Thyroid gland (tissue), 4 donors: ENCODE results near the gene RUSF1. TPM values are rescaled to one million over a fixed set of nuclear protein-coding genes. Genes with fewer than 3 reads are reported as not detected.

ENCODE experiments used
- DNase-seq, 2 donors: peaks; one replicate each; pipeline ENCODE4 v3.0.0-alpha.2; 2019
- H3K27ac ChIP-seq, 3 donors: fragments of 200-600 bp; sonication (generic); 1 replicate in 2 of 3; 2 replicates in 1 of 3; pipeline ENCODE4 v1.5.1; 2016 to 2019; ENCODE audit warnings: mild to moderate bottlenecking in 1 of 3, moderate library complexity in 1 of 3
- H3K27me3 ChIP-seq: fragments of 200-600 bp; sonication (generic); one replicate; pipeline ENCODE4 v1.5.1; 2019
- H3K36me3 ChIP-seq, 2 donors: fragments of 200-600 bp; sonication (generic); one replicate each; pipeline ENCODE4 v1.5.1; 2016 to 2019
- H3K4me1 ChIP-seq, 2 donors: fragments of 200-600 bp; sonication (generic); one replicate each; pipeline ENCODE4 v1.5.1; 2017 to 2019
- H3K4me3 ChIP-seq, 3 donors: fragments of 200-600 bp; sonication (generic); replicated peaks in 1 of 3; 1 replicate in 2 of 3; 2 replicates in 1 of 3; pipeline ENCODE4 v1.5.1; 2016; ENCODE audit warnings: mild to moderate bottlenecking in 1 of 3
- H3K9me3 ChIP-seq: fragments of 200-600 bp; sonication (generic); one replicate; pipeline ENCODE4 v1.5.1; 2017
- POLR2A ChIP-seq, 2 donors: fragments of 450-650 bp; IDR thresholded peaks; one replicate each; pipeline ENCODE4 v1.6.1; 2017; ENCODE audit warnings: antibody characterized with exemption in 2 of 2, mild to moderate bottlenecking in 2 of 2, moderate library complexity in 1 of 2
- WGBS, 2 donors: methylation state at CpG; one replicate each; pipeline ENCODE4 v1.1.5; 2017; 5-methylcytosine and 5-hydroxymethylcytosine counted together
- intact Hi-C: fragments of 100-400 bp; cut with DNase I; formaldehyde crosslinking; loops from one replicate; pipeline ENCODE4 v1.15.1; 2023
- total RNA-seq, 4 donors: library from RNA; depleted of rRNA; stranded (reverse); fragments of >200 nt; gene quantifications; one replicate each; pipeline ENCODE4 v1.2.3, GENCODE V29; 2016
- TF ChIP-seq, protein P1 (sequence below), 6 experiments: fragments of 200-600 bp in 3 of 6; fragments of 450-650 bp in 3 of 6; sonication (generic) in 3 of 6; IDR thresholded peaks; one replicate each; pipeline ENCODE4 v1.5.1; 2016 to 2019; ENCODE audit warnings: antibody characterized with exemption in 6 of 6, mild to moderate bottlenecking in 2 of 6, inconsistent platforms in 1 of 6, moderate library complexity in 1 of 6

RUSF1 gene
- total RNA-seq, 4 donors from 2014 or later: 77.8 to 136 (median 129) TPM

DNA sequence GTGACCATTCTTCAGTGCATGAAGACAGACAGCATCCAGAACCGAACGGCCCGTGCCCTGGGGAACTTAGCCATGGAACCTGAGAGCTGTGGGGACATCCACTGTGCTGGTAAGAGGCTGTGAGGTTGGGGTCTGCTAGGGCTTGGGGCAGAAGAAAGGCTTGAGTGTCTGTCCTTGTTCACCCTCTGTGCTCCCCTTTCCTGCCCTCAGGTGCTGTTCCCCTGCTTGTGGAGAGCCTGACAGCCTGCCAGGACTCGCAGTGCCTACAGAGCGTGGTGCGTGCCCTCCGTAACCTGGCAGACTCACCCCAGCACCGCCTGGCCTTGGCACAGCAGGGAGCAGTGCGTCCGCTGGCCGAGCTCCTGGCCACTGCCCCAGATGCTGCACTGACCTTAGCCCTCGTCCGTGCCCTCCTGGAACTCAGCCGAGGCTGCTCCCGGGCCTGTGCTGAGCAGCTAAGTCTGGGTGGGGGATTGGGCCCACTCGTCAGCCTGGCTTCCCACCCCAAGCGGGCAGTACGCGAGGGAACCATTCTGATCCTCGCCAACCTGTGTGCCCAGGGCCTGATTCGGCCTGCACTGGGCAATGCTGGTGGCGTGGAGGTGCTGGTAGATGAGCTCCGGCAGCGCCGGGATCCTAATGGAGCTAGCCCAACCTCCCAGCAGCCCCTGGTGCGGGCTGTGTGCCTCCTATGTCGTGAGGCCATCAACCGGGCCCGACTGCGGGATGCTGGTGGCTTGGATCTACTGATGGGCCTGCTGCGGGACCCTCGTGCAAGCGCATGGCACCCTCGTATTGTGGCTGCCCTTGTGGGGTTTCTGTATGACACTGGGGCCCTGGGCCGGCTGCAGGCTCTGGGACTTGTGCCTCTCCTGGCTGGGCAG lies 46.0 kb downstream of the RUSF1 start:
- intact Hi-C loops: loop anchor here (10.0 kb wide), 1 partner anchor 277 kb away; the partner anchor contains the start of gene FUS

DNA sequence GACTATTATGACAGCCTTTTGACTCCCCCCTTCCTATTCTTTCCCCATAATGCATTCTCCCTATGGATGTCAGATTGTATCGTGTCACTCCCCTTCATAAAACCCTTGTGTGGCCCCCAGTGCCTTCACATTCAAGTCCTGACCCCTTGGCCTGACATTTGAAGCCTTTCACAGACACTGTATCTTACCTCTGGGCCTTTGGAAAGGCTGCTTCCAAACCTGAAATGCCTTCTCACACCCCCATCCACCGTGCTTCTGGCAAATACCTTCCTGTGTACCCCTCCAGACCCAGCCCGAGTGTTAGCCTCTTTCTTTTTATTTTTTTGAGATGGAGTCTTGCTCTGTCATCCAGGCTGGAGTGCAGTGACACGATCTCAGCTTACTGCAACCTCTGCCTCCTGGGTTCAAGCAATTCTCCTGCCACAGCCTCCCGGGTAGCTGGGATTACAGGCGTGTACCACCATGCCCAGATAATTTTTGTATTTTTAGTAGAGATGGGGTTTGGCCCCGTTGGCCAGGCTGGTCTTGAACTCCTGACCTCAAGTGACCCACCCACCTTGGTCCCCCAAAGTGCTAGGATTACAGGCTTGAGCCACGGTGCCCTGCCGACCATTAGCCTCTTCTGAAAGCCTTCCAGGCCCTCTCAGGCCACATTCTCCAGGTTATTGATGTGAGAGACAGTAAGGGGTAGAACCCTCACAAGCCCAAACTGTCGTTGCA lies 46.8 kb downstream of the RUSF1 start:
- intact Hi-C loops: loop anchor here (10.0 kb wide), 1 partner anchor 277 kb away; the partner anchor contains the start of gene FUS
- Histone ChIP-seq H3K27me3 (no peaks in the 10 kb centered on the region), H3K4me3 (no peak overlapping the region), H3K9me3 (no peaks in the 10 kb centered on the region), H3K4me1 (peaks cover 23 to 26% of the 10 kb centered on the region in 2 donors), H3K27ac (no peak overlapping the region), H3K36me3 (peaks cover 22% of the 10 kb centered on the region in 2 donors)
- WGBS, 2 donors: 90 to 92% methylated on average over 9 to 10 of the region's 10 CpGs
- no peak for DNase-seq
- TF ChIP-seq POLR2A (IDR thresholded peaks at IDR 0.05): no peak
- TF ChIP-seq, protein P1, sequence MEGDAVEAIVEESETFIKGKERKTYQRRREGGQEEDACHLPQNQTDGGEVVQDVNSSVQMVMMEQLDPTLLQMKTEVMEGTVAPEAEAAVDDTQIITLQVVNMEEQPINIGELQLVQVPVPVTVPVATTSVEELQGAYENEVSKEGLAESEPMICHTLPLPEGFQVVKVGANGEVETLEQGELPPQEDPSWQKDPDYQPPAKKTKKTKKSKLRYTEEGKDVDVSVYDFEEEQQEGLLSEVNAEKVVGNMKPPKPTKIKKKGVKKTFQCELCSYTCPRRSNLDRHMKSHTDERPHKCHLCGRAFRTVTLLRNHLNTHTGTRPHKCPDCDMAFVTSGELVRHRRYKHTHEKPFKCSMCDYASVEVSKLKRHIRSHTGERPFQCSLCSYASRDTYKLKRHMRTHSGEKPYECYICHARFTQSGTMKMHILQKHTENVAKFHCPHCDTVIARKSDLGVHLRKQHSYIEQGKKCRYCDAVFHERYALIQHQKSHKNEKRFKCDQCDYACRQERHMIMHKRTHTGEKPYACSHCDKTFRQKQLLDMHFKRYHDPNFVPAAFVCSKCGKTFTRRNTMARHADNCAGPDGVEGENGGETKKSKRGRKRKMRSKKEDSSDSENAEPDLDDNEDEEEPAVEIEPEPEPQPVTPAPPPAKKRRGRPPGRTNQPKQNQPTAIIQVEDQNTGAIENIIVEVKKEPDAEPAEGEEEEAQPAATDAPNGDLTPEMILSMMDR (IDR thresholded peaks at IDR 0.05): no peak

More for the DNA sequence above, 46.0 kb downstream of the RUSF1 start:
- no peak overlapping the region for H3K4me3 ChIP-seq
- no peaks in the 10 kb centered on the region for H3K9me3 ChIP-seq
- H3K36me3 ChIP-seq: peaks cover 22 to 23% of the 10 kb centered on the region in 2 donors
- no peaks in the 10 kb centered on the region for H3K27me3 ChIP-seq
- no peak overlapping the region for H3K27ac ChIP-seq
- TF ChIP-seq, protein P1 (IDR thresholded peaks at IDR 0.05): no peak
- no peak for TF ChIP-seq POLR2A (IDR thresholded peaks at IDR 0.05)
- WGBS, 2 donors: 91 to 96% methylated on average over 21 to 25 of the region's 35 CpGs
- peaks cover 15 to 18% of the 10 kb centered on the region in 2 donors for H3K4me1 ChIP-seq
- no peak for DNase-seq

DNA sequence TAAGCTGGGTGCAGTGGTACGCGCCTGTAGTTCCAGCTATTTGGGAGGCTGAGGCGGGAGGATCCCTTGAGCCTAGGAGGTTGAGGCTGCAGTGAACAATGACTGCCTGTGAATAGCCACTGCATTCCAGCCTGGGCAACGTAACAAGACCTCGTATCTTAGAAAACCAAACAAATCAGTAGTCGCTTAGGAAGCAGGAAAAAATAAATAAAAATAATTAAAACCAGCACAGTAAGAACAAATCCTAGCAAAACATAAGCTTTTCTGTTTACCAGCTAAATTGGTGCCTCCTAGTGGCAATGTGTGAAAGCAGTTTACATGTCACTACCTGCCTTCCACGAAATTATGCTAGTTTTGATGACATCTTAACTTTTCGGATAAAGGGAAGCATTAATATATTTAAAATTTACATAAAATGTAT lies 47.6 kb downstream of the RUSF1 start:
- H3K9me3 ChIP-seq: no peaks in the 10 kb centered on the region
- peaks cover 25 to 30% of the 10 kb centered on the region in 2 donors for H3K4me1 ChIP-seq
- intact Hi-C loops: loop anchor here (10.0 kb wide), 1 partner anchor 276 kb away; the partner anchor contains the start of gene FUS
- no peak for DNase-seq
- H3K4me3 ChIP-seq: no peak overlapping the region
- 56 to 58% methylated on average over 8 of the region's 8 CpGs for WGBS, 2 donors
- no peaks in the 10 kb centered on the region for H3K27me3 ChIP-seq
- peak overlapping the region in 2 of 3 donors; percentile 57 to 75 for H3K27ac ChIP-seq
- no peak for TF ChIP-seq POLR2A (IDR thresholded peaks at IDR 0.05)
- TF ChIP-seq, protein P1 (IDR thresholded peaks at IDR 0.05): peak in 5 of 6 experiments; percentile 5 to 47 (median 28)
- peaks cover 16 to 22% of the 10 kb centered on the region in 2 donors for H3K36me3 ChIP-seq

DNA sequence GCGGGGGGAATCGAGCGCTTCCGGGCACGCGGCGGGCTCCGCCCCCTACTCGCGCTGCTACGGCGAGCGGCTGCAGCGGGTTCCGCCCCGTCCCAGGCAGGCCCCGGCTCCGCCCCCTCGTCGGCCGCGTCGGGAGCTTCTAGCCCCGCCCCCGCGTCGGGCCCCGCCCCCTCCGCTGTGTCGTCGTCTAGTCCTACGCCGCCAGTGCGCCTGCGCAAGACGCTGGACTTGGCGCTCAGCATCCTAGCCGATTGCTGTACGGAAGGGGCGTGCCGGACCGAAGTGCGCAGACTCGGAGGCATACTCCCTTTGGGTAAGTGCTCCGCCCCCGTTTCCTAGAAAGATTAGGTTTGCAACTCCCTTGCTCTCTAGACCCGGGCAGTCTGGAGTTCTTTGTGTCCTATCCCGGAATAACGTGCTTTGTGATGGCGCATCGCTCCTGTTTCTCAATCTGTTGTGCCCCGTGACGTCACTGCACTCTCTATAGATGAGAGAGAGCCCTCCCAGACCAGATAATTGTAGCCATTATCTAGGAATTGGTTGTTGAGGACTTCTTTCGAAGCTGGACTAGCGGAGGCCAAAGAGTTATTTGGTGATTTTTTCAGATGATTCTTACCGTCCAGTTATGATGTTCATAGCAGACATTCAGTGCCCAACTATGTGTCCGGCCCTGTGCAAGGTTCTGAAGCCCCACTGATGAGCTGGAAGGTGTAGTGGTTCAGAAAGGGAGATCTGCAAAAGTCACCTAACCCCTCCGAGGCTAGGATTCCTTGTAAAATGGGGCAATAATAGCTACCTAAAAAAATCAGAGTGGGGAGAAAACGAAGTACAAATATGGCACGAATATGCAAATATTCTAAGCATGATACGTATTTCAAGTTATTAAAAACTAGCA lies 48.3 kb downstream of the RUSF1 start:
- no peaks in the 10 kb centered on the region for H3K9me3 ChIP-seq
- DNase-seq: peak; percentile 100
- peak overlapping the region in 2 of 3 donors; percentile 66 to 79 for H3K4me3 ChIP-seq
- H3K27me3 ChIP-seq: no peaks in the 10 kb centered on the region
- peaks cover 12 to 19% of the 10 kb centered on the region in 2 donors for H3K36me3 ChIP-seq
- intact Hi-C loops: loop anchor here (10.0 kb wide), 1 partner anchor 275 kb away; the partner anchor contains the start of gene FUS
- peak overlapping the region; percentile 96 to 100 (median 98) for H3K27ac ChIP-seq
- TF ChIP-seq, protein P1 (IDR thresholded peaks at IDR 0.05): no peak
- TF ChIP-seq POLR2A (IDR thresholded peaks at IDR 0.05): peak in 1 of 2 donors; percentile 18
- 9 to 12% methylated on average over 15 to 22 of the region's 61 CpGs for WGBS, 2 donors
- H3K4me1 ChIP-seq: peaks cover 26 to 36% of the 10 kb centered on the region in 2 donors
